HepG2 (cell line): ENCODE measurements around the gene LPXN. TPM values are rescaled to one million over a fixed set of nuclear protein-coding genes. Genes with fewer than 3 reads are reported as not detected.

Experiments used
- CEBPB ChIP-seq: IDR thresholded peaks from 2 replicates; pipeline ENCODE4 v1.6.1; 2011; ENCODE audit warnings: low read depth, low read length, improper control_type of control experiment, borderline replicate concordance
- GTF3A ChIP-seq: sonication (generic); formaldehyde crosslinking; conservative IDR thresholded peaks from 2 replicates; pipeline ENCODE4 v1.4.0; 2020; ENCODE audit warnings: mild to moderate bottlenecking, missing genetic modification reagents
- GZF1 ChIP-seq: sonication (generic); formaldehyde crosslinking; IDR thresholded peaks from 2 replicates; pipeline ENCODE4 v1.5.1; 2020; ENCODE audit warnings: mild to moderate bottlenecking, missing genetic modification reagents
- HDAC2 ChIP-seq: sonication (generic); formaldehyde crosslinking; IDR thresholded peaks from 2 replicates; pipeline ENCODE4 v1.4.0; 2020; ENCODE audit warnings: missing genetic modification reagents
- HHEX ChIP-seq: IDR thresholded peaks from 2 replicates; pipeline ENCODE4 v1.6.1; 2016; ENCODE audit warnings: control low read depth
- LBX2 ChIP-seq: sonication (generic); formaldehyde crosslinking; IDR thresholded peaks from 2 replicates; pipeline ENCODE4 v1.5.0; 2020; ENCODE audit warnings: missing genetic modification reagents, mild to moderate bottlenecking, borderline replicate concordance
- RAD21 ChIP-seq: fragments of 450-650 bp; formaldehyde crosslinking; IDR thresholded peaks from 2 replicates; pipeline ENCODE4 v1.5.0; 2020; ENCODE audit warnings: mild to moderate bottlenecking
- SNAPC2 ChIP-seq: sonication (generic); formaldehyde crosslinking; IDR thresholded peaks from 2 replicates; pipeline ENCODE4 v1.8.1; 2022; ENCODE audit warnings: mild to moderate bottlenecking, missing genetic modification reagents
- TFAP4 ChIP-seq: sonication (generic); IDR thresholded peaks from 2 replicates; pipeline ENCODE4 v1.6.1; 2016; ENCODE audit warnings: low read depth, borderline replicate concordance
- ZNF354B ChIP-seq: sonication (generic); formaldehyde crosslinking; IDR thresholded peaks from 2 replicates; pipeline ENCODE4 v1.8.0; 2022; ENCODE audit warnings: mild to moderate bottlenecking, missing genetic modification reagents
- ZNF460 ChIP-seq: sonication (generic); formaldehyde crosslinking; IDR thresholded peaks from 2 replicates; pipeline ENCODE4 v1.5.1; 2020; ENCODE audit warnings: missing genetic modification reagents, mild to moderate bottlenecking, borderline replicate concordance
- ZNF556 ChIP-seq: sonication (generic); formaldehyde crosslinking; IDR thresholded peaks from 2 replicates; pipeline ENCODE4 v1.4.0; 2020; ENCODE audit warnings: mild to moderate bottlenecking, missing genetic modification reagents, borderline replicate concordance
- polyA plus RNA-seq, 8 experiments: library from polyadenylated mRNA; depleted of rRNA in 3 of 8; stranded (reverse) in 7 of 8; unstranded in 1 of 8; fragments of >200 nt; fragmentation: Illumina TruSeq in 4 of 8; extraction: Trizol in 4 of 8; gene quantifications; 2 replicates each; pipeline versions ENCODE4 v1.2.1 to v1.2.3, GENCODE V29; 2011 to 2016; ENCODE audit warnings: low read depth in 4 of 8, missing spikeins in 1 of 8, mixed read lengths in 1 of 8; ENCODE audit not compliant: insufficient read depth in 1 of 8
- total RNA-seq, 5 experiments: library from RNA; depleted of rRNA; stranded (reverse); fragments of >200 nt; fragmentation: Illumina TruSeq; extraction: Trizol; gene quantifications; 2 replicates each; pipeline ENCODE4 v1.2.3, GENCODE V29; 2016; ENCODE audit warnings: low read depth in 1 of 5
- TF ChIP-seq, protein P1 (sequence below): sonication (generic); formaldehyde crosslinking; IDR thresholded peaks from 2 replicates; pipeline ENCODE4 v1.5.0; 2020; ENCODE audit warnings: missing genetic modification reagents, mild to moderate bottlenecking, borderline replicate concordance
- TF ChIP-seq, protein P2 (sequence below): sonication (generic); formaldehyde crosslinking; IDR thresholded peaks from 2 replicates; pipeline ENCODE4 v1.4.0; 2020; ENCODE audit warnings: missing genetic modification reagents, mild to moderate bottlenecking, borderline replicate concordance
- TF ChIP-seq, protein P3 (sequence below): sonication (generic); formaldehyde crosslinking; IDR thresholded peaks from 2 replicates; pipeline ENCODE4 v1.5.0; 2020; ENCODE audit warnings: missing genetic modification reagents
- TF ChIP-seq, protein P4 (sequence below): sonication (generic); formaldehyde crosslinking; IDR thresholded peaks from 2 replicates; pipeline ENCODE4 v1.4.0; 2020; ENCODE audit warnings: missing genetic modification reagents

The LPXN gene
- total and polyA plus RNA-seq, 2 of the 13 experiments (the other 11 are each of a cell fraction or from before 2014, with no cell fraction given) = 1.7 to 3.5 TPM

GRCh38 chr11:58579192-58580129 lies 3.8 kb upstream of the LPXN start (continued):
- TF ChIP-seq, protein P1, sequence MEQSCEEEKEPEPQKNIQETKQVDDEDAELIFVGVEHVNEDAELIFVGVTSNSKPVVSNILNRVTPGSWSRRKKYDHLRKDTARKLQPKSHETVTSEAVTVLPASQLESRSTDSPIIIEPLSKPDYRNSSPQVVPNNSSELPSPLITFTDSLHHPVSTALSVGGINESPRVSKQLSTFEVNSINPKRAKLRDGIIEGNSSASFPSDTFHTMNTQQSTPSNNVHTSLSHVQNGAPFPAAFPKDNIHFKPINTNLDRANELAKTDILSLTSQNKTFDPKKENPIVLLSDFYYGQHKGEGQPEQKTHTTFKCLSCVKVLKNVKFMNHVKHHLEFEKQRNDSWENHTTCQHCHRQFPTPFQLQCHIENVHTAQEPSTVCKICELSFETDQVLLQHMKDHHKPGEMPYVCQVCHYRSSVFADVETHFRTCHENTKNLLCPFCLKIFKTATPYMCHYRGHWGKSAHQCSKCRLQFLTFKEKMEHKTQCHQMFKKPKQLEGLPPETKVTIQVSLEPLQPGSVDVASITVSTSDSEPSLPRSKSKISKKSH = peak; percentile 63; the same call in 1 of the 2 replicates
- TF ChIP-seq SNAPC2 (CRISPR knock-in tag) (no peak), LBX2 (CRISPR knock-in tag) (no peak), ZNF354B (CRISPR knock-in tag) (no peak), HHEX (CRISPR knock-in tag) (no peak), RAD21 (0 out of 2 replicates have a peak, but pooled peaks have one; percentile 10), CEBPB (peak; percentile 50; the same call in 1 of the 2 replicates), ZNF460 (no peak), GTF3A (CRISPR knock-in tag) (no peak), TFAP4 (peak; percentile 37; the same call in 1 of the 2 replicates), HDAC2 (CRISPR knock-in tag) (peak; percentile 68), GZF1 (CRISPR knock-in tag) (peak; percentile 70; the same call in 1 of the 2 replicates), ZNF556 (CRISPR knock-in tag) (no peak; the same call in 1 of the 2 replicates)
- TF ChIP-seq, protein P2, sequence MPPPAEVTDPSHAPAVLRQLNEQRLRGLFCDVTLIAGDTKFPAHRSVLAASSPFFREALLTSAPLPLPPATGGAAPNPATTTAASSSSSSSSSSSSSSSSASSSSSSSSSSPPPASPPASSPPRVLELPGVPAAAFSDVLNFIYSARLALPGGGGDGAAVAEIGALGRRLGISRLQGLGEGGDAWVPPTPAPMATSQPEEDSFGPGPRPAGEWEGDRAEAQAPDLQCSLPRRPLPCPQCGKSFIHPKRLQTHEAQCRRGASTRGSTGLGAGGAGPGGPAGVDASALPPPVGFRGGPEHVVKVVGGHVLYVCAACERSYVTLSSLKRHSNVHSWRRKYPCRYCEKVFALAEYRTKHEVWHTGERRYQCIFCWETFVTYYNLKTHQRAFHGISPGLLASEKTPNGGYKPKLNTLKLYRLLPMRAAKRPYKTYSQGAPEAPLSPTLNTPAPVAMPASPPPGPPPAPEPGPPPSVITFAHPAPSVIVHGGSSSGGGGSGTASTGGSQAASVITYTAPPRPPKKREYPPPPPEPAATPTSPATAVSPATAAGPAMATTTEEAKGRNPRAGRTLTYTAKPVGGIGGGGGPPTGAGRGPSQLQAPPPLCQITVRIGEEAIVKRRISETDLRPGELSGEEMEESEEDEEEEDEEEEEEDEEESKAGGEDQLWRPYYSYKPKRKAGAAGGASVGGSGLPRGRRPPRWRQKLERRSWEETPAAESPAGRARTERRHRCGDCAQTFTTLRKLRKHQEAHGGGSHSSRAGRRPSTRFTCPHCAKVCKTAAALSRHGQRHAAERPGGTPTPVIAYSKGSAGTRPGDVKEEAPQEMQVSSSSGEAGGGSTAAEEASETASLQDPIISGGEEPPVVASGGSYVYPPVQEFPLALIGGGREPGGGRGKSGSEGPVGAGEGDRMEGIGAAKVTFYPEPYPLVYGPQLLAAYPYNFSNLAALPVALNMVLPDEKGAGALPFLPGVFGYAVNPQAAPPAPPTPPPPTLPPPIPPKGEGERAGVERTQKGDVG (CRISPR knock-in tag) = no peak; the same call in 1 of the 2 replicates
- TF ChIP-seq, protein P3, sequence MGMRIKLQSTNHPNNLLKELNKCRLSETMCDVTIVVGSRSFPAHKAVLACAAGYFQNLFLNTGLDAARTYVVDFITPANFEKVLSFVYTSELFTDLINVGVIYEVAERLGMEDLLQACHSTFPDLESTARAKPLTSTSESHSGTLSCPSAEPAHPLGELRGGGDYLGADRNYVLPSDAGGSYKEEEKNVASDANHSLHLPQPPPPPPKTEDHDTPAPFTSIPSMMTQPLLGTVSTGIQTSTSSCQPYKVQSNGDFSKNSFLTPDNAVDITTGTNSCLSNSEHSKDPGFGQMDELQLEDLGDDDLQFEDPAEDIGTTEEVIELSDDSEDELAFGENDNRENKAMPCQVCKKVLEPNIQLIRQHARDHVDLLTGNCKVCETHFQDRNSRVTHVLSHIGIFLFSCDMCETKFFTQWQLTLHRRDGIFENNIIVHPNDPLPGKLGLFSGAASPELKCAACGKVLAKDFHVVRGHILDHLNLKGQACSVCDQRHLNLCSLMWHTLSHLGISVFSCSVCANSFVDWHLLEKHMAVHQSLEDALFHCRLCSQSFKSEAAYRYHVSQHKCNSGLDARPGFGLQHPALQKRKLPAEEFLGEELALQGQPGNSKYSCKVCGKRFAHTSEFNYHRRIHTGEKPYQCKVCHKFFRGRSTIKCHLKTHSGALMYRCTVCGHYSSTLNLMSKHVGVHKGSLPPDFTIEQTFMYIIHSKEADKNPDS = no peak
- TF ChIP-seq, protein P4, sequence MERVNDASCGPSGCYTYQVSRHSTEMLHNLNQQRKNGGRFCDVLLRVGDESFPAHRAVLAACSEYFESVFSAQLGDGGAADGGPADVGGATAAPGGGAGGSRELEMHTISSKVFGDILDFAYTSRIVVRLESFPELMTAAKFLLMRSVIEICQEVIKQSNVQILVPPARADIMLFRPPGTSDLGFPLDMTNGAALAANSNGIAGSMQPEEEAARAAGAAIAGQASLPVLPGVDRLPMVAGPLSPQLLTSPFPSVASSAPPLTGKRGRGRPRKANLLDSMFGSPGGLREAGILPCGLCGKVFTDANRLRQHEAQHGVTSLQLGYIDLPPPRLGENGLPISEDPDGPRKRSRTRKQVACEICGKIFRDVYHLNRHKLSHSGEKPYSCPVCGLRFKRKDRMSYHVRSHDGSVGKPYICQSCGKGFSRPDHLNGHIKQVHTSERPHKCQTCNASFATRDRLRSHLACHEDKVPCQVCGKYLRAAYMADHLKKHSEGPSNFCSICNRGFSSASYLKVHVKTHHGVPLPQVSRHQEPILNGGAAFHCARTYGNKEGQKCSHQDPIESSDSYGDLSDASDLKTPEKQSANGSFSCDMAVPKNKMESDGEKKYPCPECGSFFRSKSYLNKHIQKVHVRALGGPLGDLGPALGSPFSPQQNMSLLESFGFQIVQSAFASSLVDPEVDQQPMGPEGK (CRISPR knock-in tag) = peak; percentile 70
